Measurements from ENCODE around the gene C3orf18. TPM values are rescaled to one million over a fixed set of nuclear protein-coding genes. Genes with fewer than 3 reads are reported as not detected.
A peak's percentile ranks its signal among the peaks of the same experiment; 100 is the strongest.

The C3orf18 gene
- total and polyA plus RNA-seq, 7 donors, result 7.3 to 30.1 (median 17.0) TPM

DNA sequence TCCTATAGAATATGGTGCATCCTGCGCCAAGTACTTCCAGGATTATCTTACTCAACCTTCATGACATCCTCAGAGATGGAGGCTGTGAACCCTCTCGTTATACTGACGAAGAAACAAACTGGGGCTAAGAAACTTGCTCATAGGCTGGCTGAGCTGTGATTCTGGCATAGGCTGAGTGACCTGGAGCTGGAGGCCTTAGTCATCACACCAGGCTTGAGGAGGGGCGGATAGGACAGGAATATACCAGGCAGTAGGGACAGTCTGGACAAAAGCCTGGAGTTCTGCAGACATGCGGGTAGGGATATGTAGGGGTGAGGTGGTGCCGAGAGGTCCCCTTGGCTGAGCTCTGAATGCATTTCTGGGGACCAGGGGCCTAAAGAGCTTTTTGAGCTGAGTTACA, 19.8 kb upstream of the C3orf18 start:
- ATAC-seq (peak; percentile 65 to 76 (median 69)), DNase-seq (peak in 1 of 2 donors; percentile 77)
- no peak overlapping the region for H3K4me3 ChIP-seq
- no peak for TF ChIP-seq CTCF (IDR thresholded peaks at IDR 0.05)
- H3K36me3 ChIP-seq (ENCODE audit: insufficient read depth in 1 of 2, low read depth in 1 of 2), result no peaks in the 10 kb centered on the region
- peaks cover 73% of the 10 kb centered on the region for H3K4me1 ChIP-seq
- H3K27ac ChIP-seq, result peak overlapping the region; percentile 69
- intact Hi-C loops (cut with DNase I), result no loop called here
- no peaks in the 10 kb centered on the region for H3K27me3 ChIP-seq (ENCODE audit: insufficient read depth in 3 of 3, low read length in 2 of 3)
- H3K9me3 ChIP-seq, result no peaks in the 10 kb centered on the region
- WGBS, 3 donors, result 46 to 70% (median 47%) methylated on average over 6 of the region's 6 CpGs

DNA sequence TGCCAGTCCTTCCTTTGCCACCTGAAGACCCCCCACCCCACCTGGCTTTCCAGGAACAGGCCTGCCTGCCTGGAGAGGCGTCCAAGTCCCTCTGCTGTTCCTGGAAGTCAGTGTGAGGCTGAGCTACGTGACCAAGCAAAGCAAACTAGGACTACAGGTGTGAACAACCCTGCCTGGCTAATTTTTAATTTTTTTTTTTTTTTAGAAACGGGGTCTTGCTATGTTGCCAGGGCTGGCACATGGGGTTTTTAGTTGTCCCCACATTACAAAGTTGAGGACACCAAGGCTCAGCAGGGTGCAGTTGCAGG, 19.2 kb upstream of the C3orf18 start:
- H3K9me3 ChIP-seq, result no peaks in the 10 kb centered on the region
- peaks cover 75% of the 10 kb centered on the region for H3K4me1 ChIP-seq
- peak overlapping the region; percentile 69 for H3K27ac ChIP-seq
- TF ChIP-seq CTCF (IDR thresholded peaks at IDR 0.05), result no peak
- H3K4me3 ChIP-seq, result no peak overlapping the region
- 30 to 56% (median 43%) methylated on average over 3 of the region's 3 CpGs for WGBS, 3 donors
- no peaks in the 10 kb centered on the region for H3K27me3 ChIP-seq (ENCODE audit: insufficient read depth in 3 of 3, low read length in 2 of 3)
- H3K36me3 ChIP-seq (ENCODE audit: insufficient read depth in 1 of 2, low read depth in 1 of 2), result no peaks in the 10 kb centered on the region
- DNase-seq (no peak), ATAC-seq (no peak)
- intact Hi-C loops (cut with DNase I), result no loop called here

DNA sequence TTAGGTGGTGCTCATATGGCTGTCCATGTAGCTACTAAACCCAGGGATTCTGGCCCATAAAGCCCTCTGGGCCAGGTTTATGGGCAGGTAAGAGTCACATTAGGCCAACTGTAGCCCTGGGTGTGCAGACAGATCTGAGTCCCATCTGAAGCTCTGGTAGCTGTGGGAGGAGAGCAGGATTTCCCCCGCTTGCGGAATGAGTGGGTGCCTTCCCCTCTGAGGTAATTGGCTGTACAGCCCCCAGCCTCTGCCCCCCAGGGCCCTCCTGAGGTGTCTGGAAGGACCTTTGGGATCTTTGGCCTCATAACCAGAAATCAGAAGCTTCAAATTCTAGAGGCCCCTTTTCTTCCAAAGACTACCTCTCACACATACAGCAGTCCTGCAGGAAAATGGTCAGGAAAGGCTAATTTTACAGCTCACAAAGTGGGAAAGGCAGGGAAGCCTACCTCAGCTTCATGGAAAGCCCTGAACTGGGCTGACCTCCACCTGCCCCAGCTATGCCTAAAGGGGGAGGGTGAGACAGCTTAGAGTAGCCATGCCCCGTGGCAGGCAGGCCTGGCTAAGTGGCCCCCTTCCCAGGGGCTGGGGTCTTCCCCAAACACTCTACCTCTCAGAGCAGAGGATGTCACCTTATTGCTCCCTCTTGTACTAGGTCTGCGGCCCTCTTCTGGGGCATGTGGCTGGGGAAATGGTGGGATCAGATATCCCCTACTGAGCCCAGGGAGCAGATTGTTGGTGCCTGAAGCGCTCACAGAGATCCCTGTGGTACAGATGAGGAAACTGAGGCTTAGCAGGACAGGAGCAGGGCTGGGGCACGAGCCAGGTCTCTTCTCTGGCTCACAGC, 18.6 kb upstream of the C3orf18 start:
- TF ChIP-seq CTCF (IDR thresholded peaks at IDR 0.05), result no peak
- Histone ChIP-seq H3K4me3 (no peak overlapping the region), H3K4me1 (peaks cover 81% of the 10 kb centered on the region), H3K27ac (peak overlapping the region; percentile 69), H3K9me3 (no peaks in the 10 kb centered on the region), H3K36me3 (ENCODE audit: insufficient read depth in 1 of 2, low read depth in 1 of 2) (no peaks in the 10 kb centered on the region), H3K27me3 (ENCODE audit: insufficient read depth in 3 of 3, low read length in 2 of 3) (no peaks in the 10 kb centered on the region)
- no peak for ATAC-seq
- peak in 1 of 2 donors; percentile 40 for DNase-seq
- WGBS, 3 donors, result 72 to 91% (median 74%) methylated on average over 6 of the region's 6 CpGs
- intact Hi-C loops (cut with DNase I), result loop anchor here in 1 of 2 donors (2.0 kb wide), 1 partner anchor 15 kb away; no protein-coding TSS in a partner anchor

DNA sequence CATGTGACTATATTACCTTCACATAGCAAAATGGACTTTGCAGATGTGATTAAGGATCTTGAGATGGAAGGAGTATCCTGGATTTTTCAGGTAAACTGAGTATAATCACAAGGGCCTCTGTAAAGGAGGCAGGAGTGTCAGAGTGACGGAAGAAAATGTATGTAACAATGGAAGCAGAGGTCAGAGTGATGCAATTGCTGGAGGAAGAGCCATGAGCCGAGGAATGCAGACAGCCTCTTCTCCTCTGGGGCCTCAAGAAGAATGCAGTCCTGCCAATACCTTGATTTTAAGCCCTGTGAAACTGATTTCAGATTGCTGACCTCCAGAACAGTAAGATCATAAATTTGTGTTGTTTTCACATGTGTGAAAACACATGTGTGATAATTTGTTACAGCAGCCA, 16.8 kb upstream of the C3orf18 start:
- H3K4me3 ChIP-seq, result no peak overlapping the region
- 30 to 46% (median 30%) methylated on average over 2 of the region's 2 CpGs for WGBS, 3 donors
- DNase-seq (no peak), ATAC-seq (no peak)
- peaks cover 84% of the 10 kb centered on the region for H3K4me1 ChIP-seq
- H3K27ac ChIP-seq, result peak overlapping the region; percentile 84
- no peaks in the 10 kb centered on the region for H3K9me3 ChIP-seq
- intact Hi-C loops (cut with DNase I), result loop anchor here in 1 of 2 donors (2.0 kb wide), 1 partner anchor 16 kb away; no protein-coding TSS in a partner anchor
- peaks cover 0 to 7% of the 10 kb centered on the region in 2 donors for H3K36me3 ChIP-seq (ENCODE audit: insufficient read depth in 1 of 2, low read depth in 1 of 2)
- no peak for TF ChIP-seq CTCF (IDR thresholded peaks at IDR 0.05)
- no peaks in the 10 kb centered on the region for H3K27me3 ChIP-seq (ENCODE audit: insufficient read depth in 3 of 3, low read length in 2 of 3)

All from psoas muscle (tissue), 8 donors.